HL-60 (cell line): ENCODE results near the gene ERMP1.

ENCODE experiments used
- DNase-seq, 2 experiments: peaks; one replicate each; pipeline ENCODE4 v3.0.0-alpha.2; 2010 to 2020; ENCODE audit warnings: low read depth in 1 of 2, low spot score in 1 of 2
- H3K27ac ChIP-seq: fragments of 250-450 bp; sonication (Bioruptor Pico); replicated peaks from 2 replicates; pipeline ENCODE4 v1.5.1; 2020; ENCODE audit warnings: mild to moderate bottlenecking, moderate library complexity
- H3K27me3 ChIP-seq: fragments of 250-450 bp; sonication (Bioruptor Pico); 2 replicates; pipeline ENCODE4 v1.5.1; 2021; ENCODE audit warnings: mild to moderate bottlenecking, moderate library complexity; ENCODE audit not compliant: insufficient read depth, poor library complexity, severe bottlenecking
- H3K4me3 ChIP-seq: replicated peaks from 2 replicates; pipeline ENCODE4 v1.5.1; 2011; ENCODE audit warnings: mild to moderate bottlenecking, control low read depth, low read length; ENCODE audit not compliant: insufficient read depth
- CTCF ChIP-seq: IDR thresholded peaks from one replicate; pipeline ENCODE4 v1.5.1; 2011; ENCODE audit warnings: low read length, control low read depth, inconsistent platforms; ENCODE audit not compliant: insufficient read depth
- GABPA ChIP-seq: IDR thresholded peaks from 2 replicates; pipeline ENCODE4 v1.6.1; 2012; ENCODE audit warnings: low read depth
- POLR2AphosphoS5 ChIP-seq: IDR thresholded peaks from 2 replicates; pipeline ENCODE4 v1.6.1; 2012; ENCODE audit warnings: low read depth
- SPI1 ChIP-seq: IDR thresholded peaks from 2 replicates; pipeline ENCODE4 v1.6.1; 2012; ENCODE audit warnings: low read depth, mild to moderate bottlenecking, borderline replicate concordance
- TF ChIP-seq, protein P1 (sequence below): IDR thresholded peaks from 2 replicates; pipeline ENCODE4 v1.6.1; 2012; ENCODE audit warnings: low read depth; ENCODE audit not compliant: insufficient replicate concordance

Gene ERMP1

GRCh38 chr9:5863092-5863746, 30.3 kb upstream of the ERMP1 start:
- no peak for DNase-seq
- Histone ChIP-seq H3K27me3 (no peaks in the 10 kb centered on the region), H3K27ac (no peak overlapping the region), H3K4me3 (no peak overlapping the region)
- TF ChIP-seq CTCF (no peak), POLR2AphosphoS5 (no peak), GABPA (no peak), SPI1 (no peak)
- TF ChIP-seq, protein P1, sequence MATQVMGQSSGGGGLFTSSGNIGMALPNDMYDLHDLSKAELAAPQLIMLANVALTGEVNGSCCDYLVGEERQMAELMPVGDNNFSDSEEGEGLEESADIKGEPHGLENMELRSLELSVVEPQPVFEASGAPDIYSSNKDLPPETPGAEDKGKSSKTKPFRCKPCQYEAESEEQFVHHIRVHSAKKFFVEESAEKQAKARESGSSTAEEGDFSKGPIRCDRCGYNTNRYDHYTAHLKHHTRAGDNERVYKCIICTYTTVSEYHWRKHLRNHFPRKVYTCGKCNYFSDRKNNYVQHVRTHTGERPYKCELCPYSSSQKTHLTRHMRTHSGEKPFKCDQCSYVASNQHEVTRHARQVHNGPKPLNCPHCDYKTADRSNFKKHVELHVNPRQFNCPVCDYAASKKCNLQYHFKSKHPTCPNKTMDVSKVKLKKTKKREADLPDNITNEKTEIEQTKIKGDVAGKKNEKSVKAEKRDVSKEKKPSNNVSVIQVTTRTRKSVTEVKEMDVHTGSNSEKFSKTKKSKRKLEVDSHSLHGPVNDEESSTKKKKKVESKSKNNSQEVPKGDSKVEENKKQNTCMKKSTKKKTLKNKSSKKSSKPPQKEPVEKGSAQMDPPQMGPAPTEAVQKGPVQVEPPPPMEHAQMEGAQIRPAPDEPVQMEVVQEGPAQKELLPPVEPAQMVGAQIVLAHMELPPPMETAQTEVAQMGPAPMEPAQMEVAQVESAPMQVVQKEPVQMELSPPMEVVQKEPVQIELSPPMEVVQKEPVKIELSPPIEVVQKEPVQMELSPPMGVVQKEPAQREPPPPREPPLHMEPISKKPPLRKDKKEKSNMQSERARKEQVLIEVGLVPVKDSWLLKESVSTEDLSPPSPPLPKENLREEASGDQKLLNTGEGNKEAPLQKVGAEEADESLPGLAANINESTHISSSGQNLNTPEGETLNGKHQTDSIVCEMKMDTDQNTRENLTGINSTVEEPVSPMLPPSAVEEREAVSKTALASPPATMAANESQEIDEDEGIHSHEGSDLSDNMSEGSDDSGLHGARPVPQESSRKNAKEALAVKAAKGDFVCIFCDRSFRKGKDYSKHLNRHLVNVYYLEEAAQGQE, result no peak

DNA sequence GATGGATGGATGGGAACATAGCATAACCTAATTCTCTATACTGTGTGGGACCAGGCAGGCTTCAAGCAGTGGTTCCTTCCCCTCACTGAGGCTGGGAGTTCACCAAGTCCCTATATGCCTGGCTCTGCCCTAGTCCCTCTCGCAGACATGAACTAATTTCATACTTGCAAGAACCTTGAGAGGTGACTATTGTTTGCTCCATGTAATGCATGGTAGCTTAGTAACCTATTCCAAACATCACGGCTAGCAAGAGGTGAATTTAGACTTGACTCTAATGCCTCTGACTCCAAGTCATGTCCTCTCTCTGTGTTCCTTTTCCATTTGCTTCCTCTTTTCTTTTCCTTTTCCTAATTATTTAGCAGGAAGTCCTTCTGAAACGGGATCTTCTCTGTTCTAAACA, 25.9 kb upstream of the ERMP1 start:
- Histone ChIP-seq H3K27ac (no peak overlapping the region), H3K4me3 (no peak overlapping the region), H3K27me3 (no peaks in the 10 kb centered on the region)
- TF ChIP-seq SPI1, result no peak
- TF ChIP-seq, protein P1, result no peak
- TF ChIP-seq GABPA, result no peak
- no peak for TF ChIP-seq CTCF
- no peak for TF ChIP-seq POLR2AphosphoS5
- DNase-seq, result no peak

- no peak overlapping the region for H3K27ac ChIP-seq
- H3K27me3 ChIP-seq, result no peaks in the 10 kb centered on the region
- no peak overlapping the region for H3K4me3 ChIP-seq
- TF ChIP-seq SPI1, result peak; percentile 88
- TF ChIP-seq, protein P1, result no peak
- no peak for TF ChIP-seq GABPA
- no peak for TF ChIP-seq POLR2AphosphoS5
- no peak for TF ChIP-seq CTCF
- DNase-seq, result peak; percentile 49 to 73
Measured at GRCh38 chr9:5857928-5858327, 25.0 kb upstream of the ERMP1 start.
